HepG2 (cell line): Measurements from ENCODE around the gene ALOX5AP. TPM values are rescaled to one million over a fixed set of nuclear protein-coding genes. Genes with fewer than 3 reads are reported as not detected.

Experiments used
- ATAC-seq: fragments of 200-7000 bp; cut with Tn5 transposase; 3 replicates; pipeline ENCODE4 v1.9.1; 2020; ENCODE audit warnings: mild to moderate bottlenecking, moderate library complexity
- BruUV-seq: library from RNA; stranded (reverse); fragments of 400-500 nt; replicated peaks from 2 replicates; lab custom pipeline; 2021; lab: Mats Ljungman, UMichigan
- CTCF ChIA-PET: fragments of 300-600 bp; formaldehyde crosslinking; extraction: SDS; loops from one replicate; lab custom pipeline; 2021; ENCODE audit warnings: low total read pairs, inconsistent platforms, low intra/inter-chr PET ratio; lab: Yijun Ruan, JAX
- POLR2A ChIA-PET: fragments of 350-600 bp; sonication (Branson Sonifier 250); formaldehyde crosslinking; loops from one replicate; lab custom pipeline; 2020; ENCODE audit warnings: antibody characterized with exemption, inconsistent platforms; lab: Yijun Ruan, JAX
- DNase-seq: peaks from one replicate; pipeline ENCODE4 v3.0.0-alpha.2; 2015; ENCODE audit warnings: low spot score
- FAIRE-seq: peaks from 3 replicates; lab custom pipeline; 2011; peaks lifted over from hg19 to GRCh38; lab: Jason Lieb, UNC
- H2AFZ ChIP-seq: one replicate; pipeline ENCODE4 v1.6.1; 2011; ENCODE audit warnings: low read length, inconsistent platforms
- H3K27ac ChIP-seq: fragments of 300-600 bp; 3 replicates; pipeline ENCODE4 v1.8.0; 2011; ENCODE audit warnings: mixed run types, mild to moderate bottlenecking, mixed read lengths, low read length, inconsistent platforms; ENCODE audit not compliant: insufficient read depth; ENCODE audit errors: extremely low read length
- H3K27me3 ChIP-seq, 2 experiments: fragments of 200-600 bp in 1 of 2; 2 replicates in 1 of 2; 3 replicates in 1 of 2; pipeline versions ENCODE4 v1.6.0 to v1.8.0; 2011; ENCODE audit warnings: low read length in 2 of 2, mild to moderate bottlenecking in 2 of 2, moderate library complexity in 2 of 2, inconsistent platforms in 1 of 2; ENCODE audit not compliant: insufficient read depth in 2 of 2, control insufficient read depth in 1 of 2
- H3K36me3 ChIP-seq, 2 experiments: fragments of 200-600 bp in 1 of 2; replicated peaks in 1 of 2; 2 replicates in 1 of 2; 3 replicates in 1 of 2; pipeline versions ENCODE4 v1.5.1 to v1.8.0; 2011; ENCODE audit warnings: low read length in 2 of 2, inconsistent platforms in 1 of 2; ENCODE audit not compliant: insufficient read depth in 2 of 2, control insufficient read depth in 1 of 2
- H3K4me1 ChIP-seq: 2 replicates; pipeline ENCODE4 v1.5.1; 2012; ENCODE audit warnings: low read length, inconsistent platforms; ENCODE audit not compliant: insufficient read depth
- H3K4me2 ChIP-seq: 2 replicates; pipeline ENCODE4 v1.6.0; 2011; ENCODE audit warnings: low read depth, low read length, inconsistent platforms
- H3K4me3 ChIP-seq, 3 experiments: fragments of 200-600 bp in 1 of 3; sonication (generic), shearing (Covaris generic) in 1 of 3; replicated peaks in 1 of 3; 2 replicates each; pipeline ENCODE4 v1.5.1; 2011 to 2016; ENCODE audit warnings: low read length in 3 of 3, inconsistent platforms in 2 of 3, low read depth in 2 of 3, mild to moderate bottlenecking in 2 of 3, control low read depth in 1 of 3, mixed read lengths in 1 of 3; ENCODE audit not compliant: insufficient read depth in 1 of 3
- H3K79me2 ChIP-seq: one replicate; pipeline ENCODE4 v1.6.1; 2011; ENCODE audit warnings: low read length, inconsistent platforms; ENCODE audit not compliant: insufficient read depth
- H3K9ac ChIP-seq: 2 replicates; pipeline ENCODE4 v1.6.0; 2011; ENCODE audit warnings: mild to moderate bottlenecking, low read depth, low read length, inconsistent platforms; ENCODE audit not compliant: insufficient read depth
- H3K9me3 ChIP-seq: 2 replicates; pipeline ENCODE4 v1.5.1; 2012; ENCODE audit warnings: mild to moderate bottlenecking, low read length
- H4K20me1 ChIP-seq: 2 replicates; pipeline ENCODE4 v1.6.0; 2011; ENCODE audit warnings: inconsistent platforms, mild to moderate bottlenecking, low read length, moderate library complexity; ENCODE audit not compliant: insufficient read depth
- ASH2L ChIP-seq: fragments of 300-600, 200-600 bp; sonication (generic); IDR thresholded peaks from 2 replicates; pipeline ENCODE4 v1.7.0; 2017; ENCODE audit warnings: low read depth, mild to moderate bottlenecking, moderate library complexity, mixed read lengths, low read length; ENCODE audit not compliant: insufficient read length
- CAMTA2 ChIP-seq: sonication (generic); formaldehyde crosslinking; IDR thresholded peaks from 2 replicates; pipeline ENCODE4 v1.4.0; 2020; ENCODE audit warnings: mild to moderate bottlenecking, missing genetic modification reagents, borderline replicate concordance
- GTF2F1 ChIP-seq: fragments of 150-350 bp; IDR thresholded peaks from 2 replicates; pipeline ENCODE4 v1.6.1; 2014; ENCODE audit warnings: low read length
- NFIB ChIP-seq: sonication (generic); formaldehyde crosslinking; IDR thresholded peaks from 2 replicates; pipeline ENCODE4 v1.9.0; 2021; ENCODE audit warnings: missing genetic modification reagents, mild to moderate bottlenecking, borderline replicate concordance
- NKX3-1 ChIP-seq: sonication (generic); formaldehyde crosslinking; IDR thresholded peaks from 2 replicates; pipeline ENCODE4 v1.5.0; 2020; ENCODE audit warnings: missing genetic modification reagents
- RELA ChIP-seq: sonication (generic); formaldehyde crosslinking; IDR thresholded peaks from 2 replicates; pipeline ENCODE4 v1.4.0; 2020; ENCODE audit warnings: missing genetic modification reagents
- ZBTB3 ChIP-seq: sonication (generic); formaldehyde crosslinking; IDR thresholded peaks from 2 replicates; pipeline ENCODE4 v1.4.0; 2020; ENCODE audit warnings: low read depth, mild to moderate bottlenecking, moderate library complexity, missing genetic modification reagents, borderline replicate concordance
- ZFAT ChIP-seq: sonication (generic); formaldehyde crosslinking; conservative IDR thresholded peaks from 2 replicates; pipeline ENCODE4 v1.8.1; 2023; ENCODE audit warnings: missing genetic modification reagents, inconsistent platforms
- ZNF12 ChIP-seq: sonication (generic); formaldehyde crosslinking; IDR thresholded peaks from 2 replicates; pipeline ENCODE4 v1.5.0; 2020; ENCODE audit warnings: missing genetic modification reagents
- ZNF225 ChIP-seq: sonication (generic); formaldehyde crosslinking; IDR thresholded peaks from 2 replicates; pipeline ENCODE4 v1.4.0; 2020; ENCODE audit warnings: mild to moderate bottlenecking, missing genetic modification reagents
- ZNF446 ChIP-seq: sonication (generic); formaldehyde crosslinking; IDR thresholded peaks from 2 replicates; pipeline ENCODE4 v1.5.0; 2020; ENCODE audit warnings: mild to moderate bottlenecking, missing genetic modification reagents
- ZNF558 ChIP-seq: sonication (generic); formaldehyde crosslinking; IDR thresholded peaks from 2 replicates; pipeline ENCODE4 v1.9.0; 2022; ENCODE audit warnings: mild to moderate bottlenecking, missing genetic modification reagents, borderline replicate concordance
- ZNF703 ChIP-seq: sonication (generic); formaldehyde crosslinking; IDR thresholded peaks from 2 replicates; pipeline ENCODE4 v1.5.1; 2020; ENCODE audit warnings: missing genetic modification reagents, mild to moderate bottlenecking, moderate library complexity, borderline replicate concordance
- ZSCAN25 ChIP-seq: sonication (generic); formaldehyde crosslinking; IDR thresholded peaks from 2 replicates; pipeline ENCODE4 v1.8.0; 2022; ENCODE audit warnings: mild to moderate bottlenecking, missing genetic modification reagents
- WGBS: methylation state at CpG from one replicate; pipeline ENCODE4 v1.1.6; 2017; ENCODE audit warnings: low lambda C conversion rate; 5-methylcytosine and 5-hydroxymethylcytosine counted together
- in situ Hi-C: cut with HindIII; loops from 2 replicates; pipeline ENCODE4 v1.10.0; 2017; ENCODE audit warnings: low pct_unique_long_range_greater_than_20kb; ENCODE audit not compliant: extremely low pct_ligation_motif_present
- intact Hi-C: fragments of 100-400 bp; cut with micrococcal nuclease; formaldehyde crosslinking; loops from one replicate; pipeline ENCODE4 v1.10.0; 2022; ENCODE audit not compliant: unreplicated experiment
- polyA plus RNA-seq, 8 experiments: library from polyadenylated mRNA; depleted of rRNA in 3 of 8; stranded (reverse) in 7 of 8; unstranded in 1 of 8; fragments of >200 nt; fragmentation: Illumina TruSeq in 4 of 8; extraction: Trizol in 4 of 8; gene quantifications; 2 replicates each; pipeline versions ENCODE4 v1.2.1 to v1.2.3, GENCODE V29; 2011 to 2016; ENCODE audit warnings: low read depth in 4 of 8, missing spikeins in 1 of 8, mixed read lengths in 1 of 8; ENCODE audit not compliant: insufficient read depth in 1 of 8
- total RNA-seq, 5 experiments: library from RNA; depleted of rRNA; stranded (reverse); fragments of >200 nt; fragmentation: Illumina TruSeq; extraction: Trizol; gene quantifications; 2 replicates each; pipeline ENCODE4 v1.2.3, GENCODE V29; 2016; ENCODE audit warnings: low read depth in 1 of 5
- TF ChIP-seq, protein P1 (sequence below): sonication (generic); formaldehyde crosslinking; IDR thresholded peaks from 2 replicates; pipeline ENCODE4 v1.8.0; 2022; ENCODE audit warnings: missing genetic modification reagents, mild to moderate bottlenecking, borderline replicate concordance
- TF ChIP-seq, protein P2 (sequence below): sonication (generic); formaldehyde crosslinking; IDR thresholded peaks from 2 replicates; pipeline ENCODE4 v1.4.0; 2020; ENCODE audit warnings: missing genetic modification reagents, low read depth, mild to moderate bottlenecking, borderline replicate concordance

The ALOX5AP gene
- total and polyA plus RNA-seq, 2 of the 13 experiments (the other 11 are each of a cell fraction or from before 2014, with no cell fraction given) = 0.97 to 1.2 TPM

DNA sequence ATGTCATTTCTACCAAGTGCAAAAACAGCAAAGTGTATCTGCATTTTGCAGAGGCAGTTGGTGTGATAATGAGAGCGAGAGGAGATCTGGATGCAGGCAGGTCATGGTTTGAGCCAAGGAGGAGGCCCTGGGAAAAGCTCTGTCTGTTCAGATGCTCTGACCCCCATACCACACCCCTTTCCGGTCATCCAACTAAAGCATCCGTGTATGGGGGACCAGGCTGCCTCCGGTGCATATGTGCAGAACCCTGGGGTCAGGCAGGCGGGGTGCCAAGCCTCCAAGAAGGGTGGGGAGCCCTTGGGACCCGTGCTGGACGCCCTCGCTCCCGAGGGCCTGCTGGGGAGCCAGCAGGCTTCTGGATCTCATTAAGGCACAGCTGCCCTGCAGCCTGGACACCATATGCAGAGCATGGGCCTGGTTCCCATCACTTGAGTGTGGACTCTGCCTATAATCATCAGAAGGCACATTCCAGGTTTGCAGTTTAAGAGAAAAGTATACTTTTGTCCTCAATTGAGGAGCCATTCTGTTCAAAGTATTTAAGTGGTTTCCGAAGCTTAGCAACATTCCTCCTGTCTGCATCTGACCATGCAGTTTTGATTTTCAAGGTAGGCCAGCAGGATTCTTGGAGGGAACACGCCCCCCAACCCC lies 56.1 kb downstream of the ALOX5AP start:
- BruUV-seq = no TSS peak
- in situ Hi-C loops (no loop called here), intact Hi-C loops (loop anchor here (1.0 kb wide), 1 partner anchor 45 kb away; no protein-coding TSS in a partner anchor)
- WGBS = 87% methylated on average over 7 of the region's 11 CpGs
- FAIRE-seq (no peak), ATAC-seq (no peak), DNase-seq (no peak)
- TF ChIP-seq NKX3-1 (CRISPR knock-in tag) = no peak
- no peak for TF ChIP-seq RELA (CRISPR knock-in tag)
- TF ChIP-seq ZNF12 (CRISPR knock-in tag) = no peak
- TF ChIP-seq CAMTA2 = no peak
- POLR2A ChIA-PET = no interaction called here
- Histone ChIP-seq H2AFZ (no peak overlapping the region), H3K79me2 (no peaks in the 10 kb centered on the region), H3K9ac (no peak overlapping the region), H4K20me1 (no peaks in the 10 kb centered on the region), H3K27me3 (no peaks in the 10 kb centered on the region), H3K4me2 (no peak overlapping the region), H3K4me3 (no peak overlapping the region), H3K36me3 (no peaks in the 10 kb centered on the region), H3K9me3 (no peaks in the 10 kb centered on the region), H3K27ac (no peak overlapping the region), H3K4me1 (peaks cover 22% of the 10 kb centered on the region)
- CTCF ChIA-PET = no interaction called here

DNA sequence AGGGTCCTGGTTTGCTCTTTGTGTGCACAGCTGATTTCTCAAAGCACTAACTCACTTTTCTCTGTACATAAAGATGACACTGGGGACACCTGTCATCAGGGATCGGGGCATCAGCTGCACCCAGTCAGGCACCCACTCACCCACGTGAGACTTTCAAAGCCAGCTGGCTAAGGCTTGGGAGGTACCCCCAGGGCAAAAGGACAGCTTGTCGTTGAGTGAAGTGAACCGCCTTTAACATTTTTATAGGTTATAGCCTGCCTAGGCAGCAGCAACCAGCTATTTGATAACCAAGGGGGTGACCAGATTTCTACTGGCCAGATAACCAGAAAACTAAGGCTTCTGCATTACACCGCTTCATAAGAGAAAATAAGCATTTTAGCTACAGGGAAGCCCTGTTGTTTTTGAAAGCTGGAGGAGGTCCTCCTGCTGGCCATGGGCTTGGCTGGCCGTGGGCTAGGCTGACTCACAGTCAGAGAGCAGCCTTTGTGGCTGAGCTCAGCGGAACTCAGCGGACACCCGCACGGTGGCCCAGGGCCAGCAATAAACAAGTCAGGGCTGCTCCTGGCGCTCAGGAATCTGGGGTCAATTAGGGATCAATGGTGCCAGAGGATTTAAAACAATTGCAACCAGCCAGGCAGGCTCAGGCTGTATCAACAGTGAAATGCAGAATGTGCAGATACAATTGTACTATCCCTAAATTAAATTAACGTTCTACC lies 57.1 kb downstream of the ALOX5AP start:
- H3K4me2 ChIP-seq = peak overlapping the region; percentile 67
- peak; percentile 61 for DNase-seq
- peaks cover 31% of the 10 kb centered on the region for H3K4me1 ChIP-seq
- no peaks in the 10 kb centered on the region for H3K9me3 ChIP-seq
- H3K9ac ChIP-seq = no peak overlapping the region
- H4K20me1 ChIP-seq = no peaks in the 10 kb centered on the region
- ATAC-seq = peak; percentile 98
- no peaks in the 10 kb centered on the region for H3K36me3 ChIP-seq
- H3K27ac ChIP-seq = no peak overlapping the region
- H3K27me3 ChIP-seq = no peaks in the 10 kb centered on the region
- FAIRE-seq = no peak
- H3K4me3 ChIP-seq = peak overlapping the region in 1 of 3 experiments; percentile 30; a peak in 2 of 6 replicates
- peak overlapping the region; percentile 44 for H2AFZ ChIP-seq
- WGBS = 20% methylated on average over 3 of the region's 12 CpGs
- BruUV-seq = no TSS peak
- H3K79me2 ChIP-seq = no peaks in the 10 kb centered on the region
- POLR2A ChIA-PET = no interaction called here
- intact Hi-C loops (loop anchor here (1.0 kb wide), 1 partner anchor 46 kb away; no protein-coding TSS in a partner anchor), in situ Hi-C loops (no loop called here)
- CTCF ChIA-PET = no interaction called here
- TF ChIP-seq NFIB (CRISPR knock-in tag) = no peak
- no peak for TF ChIP-seq ZNF703 (CRISPR knock-in tag)
- no peak for TF ChIP-seq ZBTB3 (CRISPR knock-in tag)
- TF ChIP-seq, protein P1, sequence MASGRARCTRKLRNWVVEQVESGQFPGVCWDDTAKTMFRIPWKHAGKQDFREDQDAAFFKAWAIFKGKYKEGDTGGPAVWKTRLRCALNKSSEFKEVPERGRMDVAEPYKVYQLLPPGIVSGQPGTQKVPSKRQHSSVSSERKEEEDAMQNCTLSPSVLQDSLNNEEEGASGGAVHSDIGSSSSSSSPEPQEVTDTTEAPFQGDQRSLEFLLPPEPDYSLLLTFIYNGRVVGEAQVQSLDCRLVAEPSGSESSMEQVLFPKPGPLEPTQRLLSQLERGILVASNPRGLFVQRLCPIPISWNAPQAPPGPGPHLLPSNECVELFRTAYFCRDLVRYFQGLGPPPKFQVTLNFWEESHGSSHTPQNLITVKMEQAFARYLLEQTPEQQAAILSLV (CRISPR knock-in tag) = no peak
- TF ChIP-seq ZNF446 (CRISPR knock-in tag) = no peak
- no peak for TF ChIP-seq ZNF558 (CRISPR knock-in tag)
- TF ChIP-seq ASH2L = no peak
- no peak for TF ChIP-seq ZNF225 (CRISPR knock-in tag)
- TF ChIP-seq, protein P2, sequence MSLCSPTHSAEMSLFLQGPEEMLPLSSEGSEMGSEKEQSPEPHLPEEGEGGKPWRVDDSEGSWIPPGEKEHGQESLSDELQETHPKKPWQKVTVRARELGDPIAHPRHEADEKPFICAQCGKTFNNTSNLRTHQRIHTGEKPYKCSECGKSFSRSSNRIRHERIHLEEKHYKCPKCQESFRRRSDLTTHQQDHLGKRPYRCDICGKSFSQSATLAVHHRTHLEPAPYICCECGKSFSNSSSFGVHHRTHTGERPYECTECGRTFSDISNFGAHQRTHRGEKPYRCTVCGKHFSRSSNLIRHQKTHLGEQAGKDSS = no peak
- TF ChIP-seq ZSCAN25 (CRISPR knock-in tag) = no peak
- no peak for TF ChIP-seq ZFAT (CRISPR knock-in tag)
- no peak for TF ChIP-seq GTF2F1
